Keratinocyte (primary cell): ENCODE measurements around the gene KCNJ6. TPM values are rescaled to one million over a fixed set of nuclear protein-coding genes. Genes with fewer than 3 reads are reported as not detected.

Experiments
- DNase-seq: peaks from one replicate; pipeline ENCODE4 v3.0.0-alpha.2; 2011; ENCODE audit warnings: low read depth, missing footprints, low spot score
- FAIRE-seq: peaks from 2 replicates; lab custom pipeline; 2011; peaks lifted over from hg19 to GRCh38; lab: Jason Lieb, UNC
- H2AFZ ChIP-seq: 2 replicates; pipeline ENCODE4 v1.6.0; 2012; ENCODE audit warnings: low read length, control low read depth, inconsistent platforms; ENCODE audit not compliant: control insufficient read depth
- H3K27ac ChIP-seq: 2 replicates; pipeline ENCODE4 v1.5.1; 2011; ENCODE audit warnings: low read length; ENCODE audit not compliant: control insufficient read depth, insufficient read depth
- H3K27me3 ChIP-seq: 3 replicates; pipeline ENCODE4 v1.6.0; 2011; ENCODE audit warnings: low read length; ENCODE audit not compliant: control insufficient read depth, insufficient read depth; ENCODE audit errors: extremely low read depth
- H3K36me3 ChIP-seq, 2 experiments: 2 replicates in 1 of 2; 3 replicates in 1 of 2; pipeline ENCODE4 v1.5.1; 2011; ENCODE audit warnings: low read length in 2 of 2, mild to moderate bottlenecking in 1 of 2; ENCODE audit not compliant: control insufficient read depth in 2 of 2, insufficient read depth in 2 of 2; ENCODE audit errors: extremely low read depth in 1 of 2
- H3K4me1 ChIP-seq: 3 replicates; pipeline ENCODE4 v1.5.1; 2011; ENCODE audit warnings: low read length; ENCODE audit not compliant: control insufficient read depth, insufficient read depth; ENCODE audit errors: extremely low read depth
- H3K4me2 ChIP-seq: 3 replicates; pipeline ENCODE4 v1.6.0; 2011; ENCODE audit warnings: low read depth, low read length; ENCODE audit not compliant: control insufficient read depth, insufficient read depth; ENCODE audit errors: extremely low read depth
- H3K4me3 ChIP-seq, 3 experiments: fragments of 200-600 bp in 1 of 3; sonication (generic) in 1 of 3; 2 replicates in 2 of 3; 3 replicates in 1 of 3; pipeline ENCODE4 v1.5.1; 2011 to 2016; ENCODE audit warnings: low read length in 3 of 3, mild to moderate bottlenecking in 3 of 3, control low read depth in 2 of 3, inconsistent platforms in 1 of 3, low read depth in 1 of 3, mixed read lengths in 1 of 3, mixed run types in 1 of 3, moderate library complexity in 1 of 3; ENCODE audit not compliant: control insufficient read depth in 2 of 3, insufficient read depth in 2 of 3; ENCODE audit errors: extremely low read depth in 1 of 3
- H3K79me2 ChIP-seq: 2 replicates; pipeline ENCODE4 v1.6.0; 2012; ENCODE audit warnings: low read length; ENCODE audit not compliant: control insufficient read depth, insufficient read depth
- H3K9ac ChIP-seq: 3 replicates; pipeline ENCODE4 v1.6.0; 2011; ENCODE audit warnings: low read length; ENCODE audit not compliant: control insufficient read depth, insufficient read depth; ENCODE audit errors: extremely low read depth
- H3K9me1 ChIP-seq: 3 replicates; pipeline ENCODE4 v1.6.0; 2011; ENCODE audit warnings: low read length; ENCODE audit not compliant: control insufficient read depth, insufficient read depth; ENCODE audit errors: extremely low read depth
- H3K9me3 ChIP-seq: 2 replicates; pipeline ENCODE4 v1.5.1; 2012; ENCODE audit warnings: low read depth, low read length; ENCODE audit not compliant: control insufficient read depth
- H4K20me1 ChIP-seq: 3 replicates; pipeline ENCODE4 v1.6.0; 2011; ENCODE audit warnings: low read length; ENCODE audit not compliant: control insufficient read depth, insufficient read depth; ENCODE audit errors: extremely low read depth
- CTCF ChIP-seq, 3 experiments: IDR thresholded peaks in 1 of 3; conservative IDR thresholded peaks in 1 of 3; optimal IDR thresholded peaks in 1 of 3; 2 replicates in 2 of 3; 3 replicates in 1 of 3; pipeline versions ENCODE3 to v1.5.1; 2011; ENCODE audit warnings: low read length in 3 of 3, mild to moderate bottlenecking in 3 of 3, moderate library complexity in 2 of 3, control low read depth in 1 of 3, inconsistent platforms in 1 of 3; ENCODE audit not compliant: insufficient read depth in 2 of 3; ENCODE audit errors: extremely low read depth in 1 of 3
- EZH2 ChIP-seq: IDR thresholded peaks from one replicate; pipeline ENCODE4 v1.6.1; 2012; ENCODE audit warnings: inconsistent platforms, mild to moderate bottlenecking, low read length, moderate library complexity
- dilution Hi-C: fragments of 300-500 bp; cut with MboI; formaldehyde crosslinking; loops from one replicate; pipeline ENCODE4 v1.7.0; 2020; ENCODE audit warnings: low sequenced_read_pairs; ENCODE audit not compliant: extremely low pct_ligation_motif_present
- polyA plus RNA-seq, 5 experiments: library from polyadenylated mRNA; depleted of rRNA in 3 of 5; stranded (reverse) in 3 of 5; stranded (forward) in 1 of 5; unstranded in 1 of 5; fragments of >200 nt; gene quantifications; 1 replicate in 1 of 5; 2 replicates in 3 of 5; 3 replicates in 1 of 5; pipeline versions ENCODE4 v1.2.1 to v1.2.3, GENCODE V29; 2011 to 2012; ENCODE audit warnings: missing spikeins in 2 of 5, low read depth in 1 of 5, low replicate concordance in 1 of 5

Gene KCNJ6
- polyA plus RNA-seq, 1 donor (not counting 4 experiments of a cell fraction or from before 2014, with no cell fraction given), result not detected

- Histone ChIP-seq H4K20me1 (no peaks in the 10 kb centered on the region), H3K79me2 (no peaks in the 10 kb centered on the region), H3K4me3 (no peak overlapping the region), H3K36me3 (no peaks in the 10 kb centered on the region), H3K9me1 (no peaks in the 10 kb centered on the region), H2AFZ (no peak overlapping the region), H3K27me3 (no peaks in the 10 kb centered on the region), H3K4me1 (peaks cover 7% of the 10 kb centered on the region), H3K27ac (no peak overlapping the region), H3K9me3 (peaks cover 2% of the 10 kb centered on the region), H3K9ac (no peak overlapping the region), H3K4me2 (no peak overlapping the region)
- no peak for FAIRE-seq
- dilution Hi-C loops, result no loop called here
- no peak for DNase-seq
- no peak for TF ChIP-seq EZH2
- TF ChIP-seq CTCF (optimal IDR thresholded peaks at IDR 0.05 in 1 of 3, IDR thresholded peaks at IDR 0.05 in 1 of 3, conservative IDR thresholded peaks at IDR 0.05 in 1 of 3; ENCODE audit: extremely low read depth in 1 of 3, insufficient read depth in 2 of 3, low read length in 3 of 3), result no peak
These were observed 124.2 kb downstream of the KCNJ6 start for GRCh38 chr21:37792046-37792445.

GRCh38 chr21:37790905-37791304 is 125.4 kb downstream of the KCNJ6 start:
- no peak overlapping the region for H3K4me3 ChIP-seq
- H3K27me3 ChIP-seq, result no peaks in the 10 kb centered on the region
- H3K27ac ChIP-seq, result no peak overlapping the region
- peaks cover 11% of the 10 kb centered on the region for H3K4me1 ChIP-seq
- no peaks in the 10 kb centered on the region for H3K9me1 ChIP-seq
- H3K4me2 ChIP-seq, result no peak overlapping the region
- H2AFZ ChIP-seq, result no peak overlapping the region
- H3K36me3 ChIP-seq, result no peaks in the 10 kb centered on the region
- TF ChIP-seq CTCF (optimal IDR thresholded peaks at IDR 0.05 in 1 of 3, IDR thresholded peaks at IDR 0.05 in 1 of 3, conservative IDR thresholded peaks at IDR 0.05 in 1 of 3; ENCODE audit: extremely low read depth in 1 of 3, insufficient read depth in 2 of 3, low read length in 3 of 3) (no peak), EZH2 (no peak)
- dilution Hi-C loops, result no loop called here
- no peaks in the 10 kb centered on the region for H4K20me1 ChIP-seq
- no peak overlapping the region for H3K9ac ChIP-seq
- DNase-seq (no peak), FAIRE-seq (no peak)
- H3K79me2 ChIP-seq, result no peaks in the 10 kb centered on the region
- peaks cover 2% of the 10 kb centered on the region for H3K9me3 ChIP-seq
